ENCODE measurements around the gene NELFB.

- TF ChIP-seq NFE2L1 (CRISPR knock-in tag; IDR thresholded peaks at IDR 0.05) (no peak), ZNF423 (CRISPR knock-in tag; IDR thresholded peaks at IDR 0.05) (no peak), USF2 (CRISPR knock-in tag; IDR thresholded peaks at IDR 0.05) (no peak), TEAD1 (CRISPR knock-in tag; IDR thresholded peaks at IDR 0.05) (no peak), IRF2 (CRISPR knock-in tag; IDR thresholded peaks at IDR 0.05; ENCODE audit: borderline replicate concordance, low read depth) (no peak), JUN (CRISPR knock-in tag; IDR thresholded peaks at IDR 0.05) (no peak), IRF1 (CRISPR knock-in tag; IDR thresholded peaks at IDR 0.05) (no peak), SP1 (CRISPR knock-in tag; conservative IDR thresholded peaks at IDR 0.05) (no peak), ESRRA (CRISPR knock-in tag; IDR thresholded peaks at IDR 0.05; ENCODE audit: borderline replicate concordance) (no peak), MYBL2 (CRISPR knock-in tag; IDR thresholded peaks at IDR 0.05) (no peak), STAT6 (CRISPR knock-in tag; conservative IDR thresholded peaks at IDR 0.05; ENCODE audit: low read depth) (no peak), ETV6 (CRISPR knock-in tag; IDR thresholded peaks at IDR 0.05) (no peak)
- TF ChIP-seq, protein P1, sequence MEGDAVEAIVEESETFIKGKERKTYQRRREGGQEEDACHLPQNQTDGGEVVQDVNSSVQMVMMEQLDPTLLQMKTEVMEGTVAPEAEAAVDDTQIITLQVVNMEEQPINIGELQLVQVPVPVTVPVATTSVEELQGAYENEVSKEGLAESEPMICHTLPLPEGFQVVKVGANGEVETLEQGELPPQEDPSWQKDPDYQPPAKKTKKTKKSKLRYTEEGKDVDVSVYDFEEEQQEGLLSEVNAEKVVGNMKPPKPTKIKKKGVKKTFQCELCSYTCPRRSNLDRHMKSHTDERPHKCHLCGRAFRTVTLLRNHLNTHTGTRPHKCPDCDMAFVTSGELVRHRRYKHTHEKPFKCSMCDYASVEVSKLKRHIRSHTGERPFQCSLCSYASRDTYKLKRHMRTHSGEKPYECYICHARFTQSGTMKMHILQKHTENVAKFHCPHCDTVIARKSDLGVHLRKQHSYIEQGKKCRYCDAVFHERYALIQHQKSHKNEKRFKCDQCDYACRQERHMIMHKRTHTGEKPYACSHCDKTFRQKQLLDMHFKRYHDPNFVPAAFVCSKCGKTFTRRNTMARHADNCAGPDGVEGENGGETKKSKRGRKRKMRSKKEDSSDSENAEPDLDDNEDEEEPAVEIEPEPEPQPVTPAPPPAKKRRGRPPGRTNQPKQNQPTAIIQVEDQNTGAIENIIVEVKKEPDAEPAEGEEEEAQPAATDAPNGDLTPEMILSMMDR (IDR thresholded peaks at IDR 0.05), result no peak
- TF ChIP-seq, protein P2, sequence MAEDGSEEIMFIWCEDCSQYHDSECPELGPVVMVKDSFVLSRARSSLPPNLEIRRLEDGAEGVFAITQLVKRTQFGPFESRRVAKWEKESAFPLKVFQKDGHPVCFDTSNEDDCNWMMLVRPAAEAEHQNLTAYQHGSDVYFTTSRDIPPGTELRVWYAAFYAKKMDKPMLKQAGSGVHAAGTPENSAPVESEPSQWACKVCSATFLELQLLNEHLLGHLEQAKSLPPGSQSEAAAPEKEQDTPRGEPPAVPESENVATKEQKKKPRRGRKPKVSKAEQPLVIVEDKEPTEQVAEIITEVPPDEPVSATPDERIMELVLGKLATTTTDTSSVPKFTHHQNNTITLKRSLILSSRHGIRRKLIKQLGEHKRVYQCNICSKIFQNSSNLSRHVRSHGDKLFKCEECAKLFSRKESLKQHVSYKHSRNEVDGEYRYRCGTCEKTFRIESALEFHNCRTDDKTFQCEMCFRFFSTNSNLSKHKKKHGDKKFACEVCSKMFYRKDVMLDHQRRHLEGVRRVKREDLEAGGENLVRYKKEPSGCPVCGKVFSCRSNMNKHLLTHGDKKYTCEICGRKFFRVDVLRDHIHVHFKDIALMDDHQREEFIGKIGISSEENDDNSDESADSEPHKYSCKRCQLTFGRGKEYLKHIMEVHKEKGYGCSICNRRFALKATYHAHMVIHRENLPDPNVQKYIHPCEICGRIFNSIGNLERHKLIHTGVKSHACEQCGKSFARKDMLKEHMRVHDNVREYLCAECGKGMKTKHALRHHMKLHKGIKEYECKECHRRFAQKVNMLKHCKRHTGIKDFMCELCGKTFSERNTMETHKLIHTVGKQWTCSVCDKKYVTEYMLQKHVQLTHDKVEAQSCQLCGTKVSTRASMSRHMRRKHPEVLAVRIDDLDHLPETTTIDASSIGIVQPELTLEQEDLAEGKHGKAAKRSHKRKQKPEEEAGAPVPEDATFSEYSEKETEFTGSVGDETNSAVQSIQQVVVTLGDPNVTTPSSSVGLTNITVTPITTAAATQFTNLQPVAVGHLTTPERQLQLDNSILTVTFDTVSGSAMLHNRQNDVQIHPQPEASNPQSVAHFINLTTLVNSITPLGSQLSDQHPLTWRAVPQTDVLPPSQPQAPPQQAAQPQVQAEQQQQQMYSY (CRISPR knock-in tag; IDR thresholded peaks at IDR 0.05), result no peak
Observed at GRCh38 chr9:137228968-137229896, 25.9 kb upstream of the NELFB start.

Data from WTC11 (cell line).